H9 (cell line): ENCODE measurements around the gene AIG1. TPM values are rescaled to one million over a fixed set of nuclear protein-coding genes. Genes with fewer than 3 reads are reported as not detected.

Source experiments
- DNase-seq: peaks from one replicate; pipeline ENCODE4 v3.0.0-alpha.2; 2017
- H2AFZ ChIP-seq: one replicate; pipeline ENCODE4 v1.6.1; 2013; ENCODE audit warnings: mild to moderate bottlenecking, low read length, control low read depth, moderate library complexity
- H2AK5ac ChIP-seq: 2 replicates; pipeline ENCODE4 v1.6.1; 2013; ENCODE audit warnings: low read length, control low read depth, mixed read lengths; ENCODE audit not compliant: insufficient read length
- H2BK120ac ChIP-seq: one replicate; pipeline ENCODE4 v1.6.1; 2013; ENCODE audit warnings: low read depth, mild to moderate bottlenecking, low read length, control low read depth, inconsistent platforms; ENCODE audit not compliant: poor library complexity, severe bottlenecking
- H2BK12ac ChIP-seq: 2 replicates; pipeline ENCODE4 v1.6.1; 2013; ENCODE audit warnings: low read length, control low read depth, mixed read lengths, low read depth; ENCODE audit not compliant: insufficient read length
- H2BK15ac ChIP-seq: 2 replicates; pipeline ENCODE4 v1.6.1; 2013; ENCODE audit warnings: low read depth, low read length, control low read depth
- H2BK20ac ChIP-seq: one replicate; pipeline ENCODE4 v1.6.1; 2013; ENCODE audit warnings: low read depth, mild to moderate bottlenecking, low read length, control low read depth, inconsistent platforms; ENCODE audit not compliant: poor library complexity, severe bottlenecking
- H2BK5ac ChIP-seq: 2 replicates; pipeline ENCODE4 v1.6.1; 2013; ENCODE audit warnings: low read length, control low read depth, mixed read lengths; ENCODE audit not compliant: insufficient read length
- H3K14ac ChIP-seq: 2 replicates; pipeline ENCODE4 v1.6.1; 2013; ENCODE audit warnings: low read length, control low read depth; ENCODE audit not compliant: insufficient read depth
- H3K18ac ChIP-seq: 2 replicates; pipeline ENCODE4 v1.6.1; 2013; ENCODE audit warnings: low read depth, mild to moderate bottlenecking, mixed read lengths, low read length, control low read depth; ENCODE audit not compliant: insufficient read length
- H3K23ac ChIP-seq: 2 replicates; pipeline ENCODE4 v1.6.1; 2013; ENCODE audit warnings: low read length, control low read depth, mixed read lengths, low read depth; ENCODE audit not compliant: insufficient read length
- H3K23me2 ChIP-seq: 2 replicates; pipeline ENCODE4 v1.6.1; 2013; ENCODE audit warnings: low read depth, mild to moderate bottlenecking, mixed read lengths, low read length, control low read depth; ENCODE audit not compliant: insufficient read length, poor library complexity, severe bottlenecking
- H3K27ac ChIP-seq: 2 replicates; pipeline ENCODE4 v1.5.1; 2013; ENCODE audit warnings: low read length, control low read depth, mixed read lengths, low read depth; ENCODE audit not compliant: insufficient read length
- H3K27me3 ChIP-seq: 2 replicates; pipeline ENCODE4 v1.6.1; 2013; ENCODE audit warnings: low read length, control low read depth, inconsistent platforms; ENCODE audit not compliant: insufficient read depth
- H3K4ac ChIP-seq: 2 replicates; pipeline ENCODE4 v1.6.1; 2013; ENCODE audit warnings: low read depth, mild to moderate bottlenecking, control low read depth, inconsistent platforms, low read length, moderate library complexity
- H3K4me1 ChIP-seq: 2 replicates; pipeline ENCODE4 v1.6.1; 2013; ENCODE audit warnings: low read length, control low read depth, inconsistent platforms; ENCODE audit not compliant: insufficient read depth
- H3K4me2 ChIP-seq: 2 replicates; pipeline ENCODE4 v1.6.1; 2013; ENCODE audit warnings: low read length, control low read depth, mixed read lengths; ENCODE audit not compliant: insufficient read length, insufficient read depth
- H3K56ac ChIP-seq: 2 replicates; pipeline ENCODE4 v1.6.1; 2013; ENCODE audit warnings: low read depth, mild to moderate bottlenecking, mixed read lengths, low read length, control low read depth; ENCODE audit not compliant: insufficient read length
- H3K79me1 ChIP-seq: 2 replicates; pipeline ENCODE4 v1.6.1; 2013; ENCODE audit warnings: low read depth, mild to moderate bottlenecking, moderate library complexity, low read length, control low read depth, inconsistent platforms; ENCODE audit not compliant: insufficient read depth, poor library complexity, severe bottlenecking
- H3K79me2 ChIP-seq: 2 replicates; pipeline ENCODE4 v1.6.1; 2013; ENCODE audit warnings: low read length, control low read depth, inconsistent platforms; ENCODE audit not compliant: insufficient read depth
- H3K9ac ChIP-seq: 2 replicates; pipeline ENCODE4 v1.6.1; 2013; ENCODE audit warnings: low read length, control low read depth, mixed read lengths; ENCODE audit not compliant: insufficient read length; ENCODE audit errors: extremely low read depth
- H3K9me3 ChIP-seq: one replicate; pipeline ENCODE4 v1.6.1; 2013; ENCODE audit warnings: low read depth, low read length, inconsistent platforms; ENCODE audit not compliant: control insufficient read depth
- H3T11ph ChIP-seq: one replicate; pipeline ENCODE4 v1.6.1; 2013; ENCODE audit warnings: mild to moderate bottlenecking, low read length, control low read depth, inconsistent platforms
- H4K20me1 ChIP-seq: one replicate; pipeline ENCODE4 v1.6.1; 2013; ENCODE audit not compliant: control insufficient read depth, insufficient read length, insufficient read depth
- H4K5ac ChIP-seq: 2 replicates; pipeline ENCODE4 v1.6.1; 2013; ENCODE audit warnings: low read depth, mild to moderate bottlenecking, mixed read lengths, low read length, control low read depth; ENCODE audit not compliant: insufficient read length
- H4K8ac ChIP-seq: replicated peaks from 2 replicates; pipeline ENCODE4 v1.6.1; 2013; ENCODE audit warnings: low read length, control low read depth, mixed read lengths, low read depth; ENCODE audit not compliant: insufficient read length
- H4K91ac ChIP-seq: 2 replicates; pipeline ENCODE4 v1.6.1; 2013; ENCODE audit warnings: low read depth, mild to moderate bottlenecking, moderate library complexity, mixed read lengths, low read length, control low read depth; ENCODE audit not compliant: insufficient read length
- H3K27ac Mint-ChIP-seq, 3 experiments: 2 replicates in 2 of 3; 3 replicates in 1 of 3; pipeline ENCODE4 v1.8.0; 2020 to 2021; ENCODE audit warnings: mixed read lengths in 3 of 3, mild to moderate bottlenecking in 1 of 3, moderate library complexity in 1 of 3
- H3K27me3 Mint-ChIP-seq: 2 replicates; pipeline ENCODE4 v1.8.0; 2021; ENCODE audit warnings: low read depth, mild to moderate bottlenecking, moderate library complexity, mixed read lengths
- H3K36me3 Mint-ChIP-seq, 3 experiments: 2 replicates in 2 of 3; 3 replicates in 1 of 3; pipeline ENCODE4 v1.8.0; 2020 to 2021; ENCODE audit warnings: low read depth in 3 of 3, mixed read lengths in 3 of 3; ENCODE audit not compliant: insufficient read depth in 1 of 3
- H3K4me1 Mint-ChIP-seq, 2 experiments: 2 replicates each; pipeline ENCODE4 v1.8.0; 2020; ENCODE audit warnings: mixed read lengths in 2 of 2
- H3K4me3 Mint-ChIP-seq, 2 experiments: 2 replicates in 1 of 2; 3 replicates in 1 of 2; pipeline ENCODE4 v1.8.0; 2020 to 2021; ENCODE audit warnings: mild to moderate bottlenecking in 2 of 2, mixed read lengths in 2 of 2, moderate library complexity in 1 of 2
- H3K9me3 Mint-ChIP-seq, 2 experiments: 2 replicates in 1 of 2; 3 replicates in 1 of 2; pipeline ENCODE4 v1.8.0; 2020; ENCODE audit warnings: mild to moderate bottlenecking in 2 of 2, mixed read lengths in 2 of 2, moderate library complexity in 1 of 2
- CTCF ChIP-seq: fragments of 200-600 bp; sonication (generic); conservative IDR thresholded peaks from 3 replicates; pipeline ENCODE4 v1.8.0; 2021; ENCODE audit warnings: antibody characterized with exemption, mild to moderate bottlenecking
- WGBS: extraction: QIAGEN DNeasy Blood & Tissue Kit; methylation state at CpG from one replicate; pipeline ENCODE4 v1.1.7; 2013; ENCODE audit warnings: missing lambda C conversion rate, low lambda C conversion rate, mixed read lengths; ENCODE audit not compliant: insufficient read length; ENCODE audit errors: extremely low coverage; 5-methylcytosine and 5-hydroxymethylcytosine counted together
- total RNA-seq: library from RNA; stranded (reverse); gene quantifications from 2 replicates; pipeline ENCODE4 v1.2.1, GENCODE V29; 2021

The AIG1 gene
- total RNA-seq, 1 experiment from 2014 or later, result 44.6 TPM

DNA sequence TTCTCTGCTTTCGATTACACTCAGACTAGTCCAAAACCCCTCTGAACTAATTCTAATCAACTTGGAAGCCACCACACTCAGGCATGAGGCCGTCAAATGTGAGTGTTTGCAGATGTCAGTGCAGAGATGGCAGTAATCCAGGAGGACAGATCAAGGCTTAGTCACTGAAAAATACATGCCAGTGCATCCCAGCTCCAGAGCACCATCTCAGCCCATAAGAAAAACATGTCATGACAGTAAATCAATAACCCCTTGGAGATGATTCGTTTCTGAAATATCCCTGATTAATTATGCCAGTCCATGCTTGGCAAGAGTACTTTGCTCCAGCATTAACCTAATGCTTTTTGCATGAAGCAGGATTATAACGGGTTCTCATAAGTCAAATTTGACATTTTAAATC is 210.3 kb downstream of the AIG1 start:
- Mint-ChIP-seq H3K27ac (no peak overlapping the region), H3K4me1 (peaks cover 0 to 4% of the 10 kb centered on the region in 2 experiments; a peak in 2 of 4 replicates), H3K36me3 (peaks cover 0 to 4% (median 2%) of the 10 kb centered on the region in 3 experiments; a peak in 3 of 7 replicates), H3K4me3 (no peak overlapping the region), H3K9me3 (no peaks in the 10 kb centered on the region), H3K27me3 (no peaks in the 10 kb centered on the region)
- no peak overlapping the region for H3K4ac ChIP-seq
- H3K4me1 ChIP-seq, result no peaks in the 10 kb centered on the region
- no peak overlapping the region for H4K5ac ChIP-seq
- no peak overlapping the region for H4K91ac ChIP-seq
- WGBS, result no CpG with 5 or more reads among the region's 4 CpGs
- DNase-seq, result no peak
- H2BK120ac ChIP-seq, result no peak overlapping the region
- H4K8ac ChIP-seq, result no peak overlapping the region
- H3K18ac ChIP-seq, result no peak overlapping the region
- no peak overlapping the region for H2BK12ac ChIP-seq
- H2BK15ac ChIP-seq, result no peak overlapping the region
- H3K79me2 ChIP-seq, result no peaks in the 10 kb centered on the region
- no peak overlapping the region for H3K4me2 ChIP-seq
- no peak overlapping the region for H2BK20ac ChIP-seq
- no peak overlapping the region for H3T11ph ChIP-seq
- peaks cover 4% of the 10 kb centered on the region; the same call in 1 of the 2 replicates for H3K27me3 ChIP-seq
- no peak overlapping the region for H3K14ac ChIP-seq
- H3K9ac ChIP-seq, result no peak overlapping the region
- H3K9me3 ChIP-seq, result no peaks in the 10 kb centered on the region
- H3K79me1 ChIP-seq, result no peaks in the 10 kb centered on the region
- no peaks in the 10 kb centered on the region for H4K20me1 ChIP-seq
- no peaks in the 10 kb centered on the region for H3K23me2 ChIP-seq
- no peak overlapping the region for H3K27ac ChIP-seq
- H3K23ac ChIP-seq, result no peak overlapping the region
- no peak overlapping the region for H3K56ac ChIP-seq
- no peak overlapping the region for H2BK5ac ChIP-seq
- no peak overlapping the region for H2AK5ac ChIP-seq
- no peak for TF ChIP-seq CTCF
- H2AFZ ChIP-seq, result no peak overlapping the region
